ENCODE measurements around the gene PTPRA.
"Not testable (repeated sequence)": the region's sequence is repeated elsewhere in the genome, so short reads cannot be mapped to it uniquely, and the experiment has no call there.

PTPRA gene

GRCh38 chr20:2873010-2873746 is at the start of gene PTPRA:
Gene PTPRA (plus strand): TSS chr20:2873481. CDS start chr20:2964278, 90,797 bp downstream.
- DNase-seq (ENCODE audit: low read depth in 2 of 2, low spot score in 1 of 2), result peak; percentile 69 to 83

GRCh38 chr20:2825761-2826160 is 47.5 kb upstream of the PTPRA start:
- DNase-seq (ENCODE audit: low read depth in 2 of 2, low spot score in 1 of 2), result no peak

- no peak for DNase-seq (ENCODE audit: low read depth in 2 of 2, low spot score in 1 of 2)
Measured at GRCh38 chr20:2826655-2827054, 46.6 kb upstream of the PTPRA start.

GRCh38 chr20:2829376-2829775 is 43.9 kb upstream of the PTPRA start:
- no peak for DNase-seq (ENCODE audit: low read depth in 2 of 2, low spot score in 1 of 2)

- not testable (repeated sequence) for DNase-seq (ENCODE audit: low read depth in 2 of 2, low spot score in 1 of 2)
Measured at GRCh38 chr20:2831206-2831605, 42.1 kb upstream of the PTPRA start.

- no peak for DNase-seq (ENCODE audit: low read depth in 2 of 2, low spot score in 1 of 2)
Measured at GRCh38 chr20:2833761-2834160, 39.5 kb upstream of the PTPRA start.

- no peak for DNase-seq (ENCODE audit: low read depth in 2 of 2, low spot score in 1 of 2)
Measured at GRCh38 chr20:2834401-2835110, 38.7 kb upstream of the PTPRA start.

GRCh38 chr20:2835331-2835796 is 37.9 kb upstream of the PTPRA start:
- DNase-seq (ENCODE audit: low read depth in 2 of 2, low spot score in 1 of 2), result no peak

GRCh38 chr20:2836035-2836434 is 37.2 kb upstream of the PTPRA start:
- DNase-seq (ENCODE audit: low read depth in 2 of 2, low spot score in 1 of 2), result no peak

- no peak for DNase-seq (ENCODE audit: low read depth in 2 of 2, low spot score in 1 of 2)
Measured at GRCh38 chr20:2837221-2837960, 35.9 kb upstream of the PTPRA start.

- no peak for DNase-seq (ENCODE audit: low read depth in 2 of 2, low spot score in 1 of 2)
Measured at GRCh38 chr20:2838170-2838797, 35.0 kb upstream of the PTPRA start.

- DNase-seq (ENCODE audit: low read depth in 2 of 2, low spot score in 1 of 2), result no peak
Measured at GRCh38 chr20:2838847-2839671, 34.2 kb upstream of the PTPRA start.

GRCh38 chr20:2839732-2840137 is 33.5 kb upstream of the PTPRA start:
- no peak for DNase-seq (ENCODE audit: low read depth in 2 of 2, low spot score in 1 of 2)

GRCh38 chr20:2840138-2840966 is 32.9 kb upstream of the PTPRA start, which contains the start of the genes PCED1A and VPS16:
Gene PCED1A (minus strand): TSS chr20:2840655. CDS start chr20:2839912, 743 bp downstream.
Gene VPS16 (plus strand): TSS chr20:2840745. CDS start chr20:2840775, 30 bp downstream.
- DNase-seq (ENCODE audit: low read depth in 2 of 2, low spot score in 1 of 2), result peak; percentile 70 to 78

GRCh38 chr20:2840967-2841531 is 32.2 kb upstream of the PTPRA start:
- no peak for DNase-seq (ENCODE audit: low read depth in 2 of 2, low spot score in 1 of 2)

- no peak for DNase-seq (ENCODE audit: low read depth in 2 of 2, low spot score in 1 of 2)
Measured at GRCh38 chr20:2845607-2846006, 27.7 kb upstream of the PTPRA start.

GRCh38 chr20:2846698-2847097 is 26.6 kb upstream of the PTPRA start:
- no peak for DNase-seq (ENCODE audit: low read depth in 2 of 2, low spot score in 1 of 2)

- no peak for DNase-seq (ENCODE audit: low read depth in 2 of 2, low spot score in 1 of 2)
Measured at GRCh38 chr20:2847802-2848201, 25.5 kb upstream of the PTPRA start.

- no peak for DNase-seq (ENCODE audit: low read depth in 2 of 2, low spot score in 1 of 2)
Measured at GRCh38 chr20:2849529-2849928, 23.8 kb upstream of the PTPRA start.

All from stimulated activated CD8-positive, alpha-beta memory T cell treated with anti-CD3 and anti-CD28 coated beads, Interleukin-4, amount 100 ng/mL, for 1 hour (primary cell).